Activated CD4-positive, alpha-beta T cell treated with anti-CD3 and anti-CD28 coated beads, Interleukin-2, amount 50 U/mL, for 16 hours (primary cell): ENCODE data around the gene ATP5PF.
"Not testable (repeated sequence)": the region's sequence is repeated elsewhere in the genome, so short reads cannot be mapped to it uniquely, and the experiment has no call there.

Experiments used
- DNase-seq: peaks from one replicate; pipeline ENCODE4 v3.0.0-alpha.2; 2020

ATP5PF gene, protein sequence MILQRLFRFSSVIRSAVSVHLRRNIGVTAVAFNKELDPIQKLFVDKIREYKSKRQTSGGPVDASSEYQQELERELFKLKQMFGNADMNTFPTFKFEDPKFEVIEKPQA

DNA sequence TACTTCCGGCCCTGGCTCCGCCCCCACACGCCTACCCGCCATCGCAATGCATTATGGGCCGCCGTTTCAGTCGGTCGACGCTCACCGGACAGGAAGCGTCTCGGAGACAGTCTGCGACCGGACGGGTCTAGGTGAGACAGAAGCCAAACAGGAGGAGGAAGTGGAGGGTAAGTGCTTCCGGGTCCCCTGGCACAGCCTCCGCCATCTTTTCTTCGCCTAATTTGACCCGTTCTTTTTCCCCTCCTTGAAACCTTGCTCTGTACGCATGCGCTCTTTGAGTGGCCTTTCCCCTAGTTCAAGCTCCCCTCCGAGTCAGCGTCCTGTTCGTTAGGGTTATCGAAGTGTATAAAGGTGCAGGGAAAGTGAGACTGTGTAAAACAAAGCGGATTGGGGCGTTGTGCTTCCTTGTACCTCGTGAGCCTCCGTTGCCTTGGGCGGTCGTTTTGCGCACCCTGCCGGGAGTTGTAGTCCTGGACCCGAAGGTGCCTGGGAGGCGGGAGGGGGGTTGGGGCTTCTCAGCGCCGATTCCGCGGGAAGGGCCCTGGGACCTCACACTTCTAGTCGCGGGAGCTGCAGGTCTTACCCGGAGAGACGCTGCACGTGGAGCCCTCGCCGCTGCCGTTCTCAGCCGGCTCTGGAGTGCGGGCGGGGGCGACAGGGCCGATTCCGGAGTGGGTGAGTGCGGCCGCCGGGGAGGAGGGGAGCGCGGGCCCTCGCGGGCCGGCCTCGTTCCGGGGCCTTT, at the start of gene ATP5PF, which contains the start of gene GABPA:
ATP5PF (minus strand) TSS at position 1 of the 742 bp plus-strand sequence. CDS start 5,110 bp downstream, outside the sequence.
GABPA (plus strand) TSS at position 69 of the 742 bp plus-strand sequence. CDS start 6,627 bp downstream, outside the sequence.
- DNase-seq: peak; percentile 98

DNA sequence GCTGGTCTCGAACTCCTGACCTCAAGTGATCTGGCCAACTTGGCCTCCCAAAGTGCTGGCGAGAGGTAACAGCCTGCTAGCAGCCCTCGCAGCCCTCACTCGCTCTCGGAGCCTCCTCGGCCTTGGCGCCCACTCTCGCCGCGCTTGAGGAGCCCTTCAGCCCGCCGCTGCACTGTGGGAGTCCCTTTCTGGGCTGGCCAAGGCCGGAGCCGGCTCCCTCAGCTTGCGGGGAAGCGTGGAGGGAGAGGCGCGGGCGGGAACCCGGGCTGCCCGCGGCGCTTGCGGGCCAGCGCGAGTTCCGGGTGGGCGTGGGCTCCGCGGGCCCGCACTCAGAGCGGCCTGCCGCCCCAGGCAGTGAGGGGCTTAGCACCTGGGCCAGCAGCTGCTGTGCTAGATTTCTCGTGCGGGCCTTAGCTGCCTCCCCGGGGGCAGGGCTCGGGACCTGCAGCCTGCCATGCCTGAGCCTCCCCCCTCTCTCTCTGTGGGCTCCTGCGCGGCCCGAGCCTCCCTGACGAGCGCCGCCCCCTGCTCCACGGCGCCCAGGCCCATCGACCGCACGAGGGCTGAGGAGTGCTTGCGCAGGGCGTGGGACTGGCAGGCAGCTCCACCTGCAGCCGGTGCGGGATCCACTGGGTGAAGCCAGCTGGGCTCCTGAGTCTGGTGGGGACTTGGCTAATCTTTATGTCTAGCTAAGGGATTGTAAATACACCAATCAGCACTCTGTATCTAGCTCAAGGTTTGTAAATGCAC, 43.6 kb upstream of the ATP5PF start:
- not testable (repeated sequence) for DNase-seq

GRCh38 chr21:25776440-25776839, 41.7 kb upstream of the ATP5PF start:
- no peak for DNase-seq

- DNase-seq: no peak
These were observed 38.0 kb upstream of the ATP5PF start for GRCh38 chr21:25772686-25773085.

- DNase-seq: no peak
These were observed 33.2 kb upstream of the ATP5PF start for GRCh38 chr21:25767921-25768320.

GRCh38 chr21:25764065-25764464, 29.4 kb upstream of the ATP5PF start:
- no peak for DNase-seq

DNA sequence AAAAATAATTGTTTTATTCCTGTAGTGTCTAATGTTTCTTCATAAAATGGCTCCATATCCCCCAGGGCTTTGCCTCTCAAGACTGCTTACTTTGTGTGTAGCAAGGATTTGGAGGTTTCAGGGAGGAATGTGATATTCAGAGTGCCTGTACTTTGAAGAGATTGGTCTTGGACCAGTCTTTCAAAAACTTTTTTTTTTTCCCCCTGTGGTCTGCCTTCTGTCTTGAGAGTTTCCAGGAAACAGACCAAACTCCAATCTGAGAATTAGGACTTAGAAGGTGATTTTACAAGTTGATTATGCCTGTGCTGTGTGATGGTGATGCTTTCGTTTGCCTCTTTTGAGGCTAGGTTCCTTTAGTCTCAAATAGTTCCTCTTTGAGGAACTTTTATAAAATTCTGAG, 26.0 kb upstream of the ATP5PF start:
- no peak for DNase-seq

- no peak for DNase-seq
These were observed 25.4 kb upstream of the ATP5PF start for GRCh38 chr21:25760061-25760460.

- peak; percentile 27 for DNase-seq
These were observed 24.9 kb upstream of the ATP5PF start for GRCh38 chr21:25759573-25759972.

- DNase-seq: no peak
These were observed 22.8 kb upstream of the ATP5PF start for GRCh38 chr21:25757531-25757930.

GRCh38 chr21:25756190-25756932, 21.7 kb upstream of the ATP5PF start:
- DNase-seq: no peak

GRCh38 chr21:25752416-25752815, 17.7 kb upstream of the ATP5PF start:
- DNase-seq: no peak

DNA sequence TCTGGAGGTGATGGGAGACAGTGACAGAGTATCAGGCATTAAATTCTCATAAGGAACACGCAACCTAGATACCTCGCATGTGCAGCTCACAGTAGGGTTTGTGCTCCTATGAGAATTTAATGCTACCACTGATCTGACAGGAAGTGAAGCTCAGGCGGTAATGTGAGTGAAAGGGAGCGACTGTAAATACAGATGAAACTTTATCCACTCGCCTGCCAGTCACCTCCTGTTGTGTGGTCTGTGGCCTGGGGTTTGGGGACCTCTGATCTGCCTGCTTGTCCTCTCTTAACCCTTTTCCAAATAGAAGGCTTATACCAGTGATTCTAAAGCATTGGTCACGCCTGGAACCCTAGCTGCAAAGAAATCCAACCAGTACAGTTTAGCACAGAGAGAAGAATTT, 15.4 kb upstream of the ATP5PF start:
- no peak for DNase-seq

DNA sequence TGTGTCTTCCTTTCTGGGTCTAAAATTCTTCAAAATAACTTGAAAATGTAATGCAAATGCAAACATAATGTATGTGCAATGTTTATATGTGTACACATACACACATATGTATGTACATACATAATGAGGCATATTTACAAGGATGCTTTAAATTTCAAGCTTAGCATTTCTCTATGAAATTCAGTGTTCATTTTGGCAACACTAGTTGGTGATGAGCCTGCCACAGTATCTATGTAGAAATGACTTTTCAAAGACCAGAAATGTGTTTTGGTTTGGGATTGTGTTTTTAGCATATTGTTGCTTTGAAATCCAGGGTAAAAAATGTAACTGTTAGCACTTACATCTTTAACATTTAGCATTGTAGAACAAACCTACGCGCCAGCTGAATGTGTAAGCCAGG, 10.2 kb upstream of the ATP5PF start:
- DNase-seq: no peak

DNA sequence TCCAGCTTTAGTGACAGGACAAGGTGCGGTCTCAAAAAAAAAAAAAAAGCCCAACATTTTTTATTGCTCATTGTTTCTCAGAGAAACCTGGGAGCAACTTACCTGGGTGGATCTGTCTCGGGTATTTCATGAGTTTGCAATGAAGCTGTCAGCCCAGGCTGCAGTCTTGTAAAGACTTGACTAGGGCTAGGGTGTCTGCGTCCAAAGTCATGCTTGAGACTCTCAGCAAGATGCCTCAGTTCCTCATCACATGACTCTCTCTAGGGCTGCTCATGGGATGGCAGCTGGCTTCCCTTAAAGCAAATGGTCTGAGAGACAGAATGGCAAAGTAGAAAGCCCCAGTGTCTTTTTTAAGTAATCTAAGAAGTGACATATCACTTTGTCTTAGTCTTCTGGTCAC, 8.2 kb upstream of the ATP5PF start:
- DNase-seq: no peak

- no peak for DNase-seq
These were observed 2.7 kb upstream of the ATP5PF start for GRCh38 chr21:25737421-25737820.

DNA sequence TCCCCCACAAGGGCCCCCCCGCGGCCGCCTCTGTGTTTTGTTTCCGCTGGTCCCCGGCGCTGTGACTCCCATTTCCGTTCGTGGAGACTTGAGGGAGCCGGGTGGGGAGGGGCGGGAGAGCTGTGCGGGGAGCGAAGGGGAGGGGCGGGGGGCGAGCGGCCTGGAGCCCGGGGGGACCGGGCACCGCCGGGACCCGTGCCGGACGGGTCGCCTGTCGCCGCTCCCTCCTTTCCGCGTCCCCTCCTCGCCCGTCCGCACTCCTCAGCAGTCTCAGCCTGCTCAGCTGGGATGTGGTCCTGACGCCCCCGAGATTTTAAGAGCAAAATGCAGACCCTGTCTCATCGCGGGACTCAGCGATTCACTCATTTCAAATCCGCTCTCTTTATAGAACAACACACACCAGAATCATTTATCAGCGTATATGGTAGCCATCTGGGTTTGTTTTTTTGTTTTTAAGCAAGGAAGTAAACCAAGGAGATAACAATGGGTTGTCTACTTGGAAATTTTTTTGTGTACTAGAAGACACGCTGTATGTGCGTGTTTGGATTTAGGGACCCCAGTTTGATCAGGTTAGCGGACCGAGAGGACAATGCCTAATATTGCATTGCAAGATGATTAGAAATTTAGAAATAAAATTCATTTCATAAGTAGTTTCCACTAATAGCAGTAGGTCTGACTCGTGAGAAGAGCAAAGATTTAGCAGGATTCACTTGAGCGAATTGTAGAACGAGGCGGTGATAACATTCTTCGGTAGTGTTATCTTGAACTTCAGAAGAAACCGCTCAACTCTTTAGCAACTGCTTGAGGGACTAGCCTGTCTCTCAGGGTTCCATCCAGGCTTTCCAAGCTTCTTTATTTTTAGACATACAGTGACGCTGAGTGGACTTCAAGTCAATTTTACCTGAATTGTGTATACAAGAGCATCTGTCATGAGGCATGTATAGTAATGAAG, 1.2 kb upstream of the ATP5PF start:
- peak; percentile 77 for DNase-seq

DNA sequence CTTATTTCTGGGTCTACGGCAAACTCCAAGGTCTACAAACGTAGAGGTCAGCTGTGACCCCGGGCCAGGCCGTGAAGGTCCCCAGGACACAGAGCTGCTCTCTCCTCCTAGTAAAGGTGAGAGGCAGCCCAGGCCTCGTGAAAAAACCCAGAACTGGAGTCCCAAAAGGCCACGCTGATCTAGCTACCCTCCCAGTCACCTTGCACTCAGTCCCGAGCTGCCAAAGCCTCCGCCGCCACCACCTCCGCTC, 125 bp downstream of the ATP5PF start:
- DNase-seq: no peak

DNA sequence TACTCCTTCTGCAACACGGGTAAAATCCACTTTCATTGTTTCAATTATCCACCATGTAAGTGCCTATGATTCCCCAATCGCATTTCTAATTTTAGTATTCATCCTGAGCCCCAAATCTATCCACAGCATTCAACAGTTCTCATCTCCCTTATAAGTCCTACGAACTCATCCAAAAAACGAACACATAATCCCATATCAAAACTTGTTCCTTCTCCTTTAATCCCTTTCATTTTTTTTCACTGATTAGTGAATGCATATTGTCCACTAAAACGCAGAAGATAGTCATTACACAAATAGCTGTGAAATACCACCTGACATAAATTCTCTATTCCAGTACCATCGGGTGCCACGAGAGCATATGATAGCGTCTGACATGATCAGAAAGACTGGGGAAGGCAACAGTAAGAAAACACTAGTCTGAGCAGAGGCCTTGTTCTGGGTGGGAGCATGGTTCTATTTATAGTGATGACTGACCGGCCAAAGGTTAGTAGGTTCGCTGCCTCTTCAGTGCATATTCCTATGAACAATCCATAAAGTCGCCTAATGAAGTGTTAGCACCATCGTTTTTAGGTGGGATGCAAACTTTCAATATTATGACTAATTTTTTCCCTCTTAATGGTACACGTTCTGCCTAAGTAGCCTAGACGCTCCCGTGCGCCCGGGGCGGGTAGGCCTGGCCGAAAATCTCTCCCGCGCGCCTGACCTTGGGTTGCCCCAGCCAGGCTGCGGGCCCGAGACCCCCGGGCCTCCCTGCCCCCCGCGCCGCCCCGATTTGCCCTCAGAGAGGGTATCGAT, 648 bp downstream of the ATP5PF start:
- peak; percentile 21 for DNase-seq

DNA sequence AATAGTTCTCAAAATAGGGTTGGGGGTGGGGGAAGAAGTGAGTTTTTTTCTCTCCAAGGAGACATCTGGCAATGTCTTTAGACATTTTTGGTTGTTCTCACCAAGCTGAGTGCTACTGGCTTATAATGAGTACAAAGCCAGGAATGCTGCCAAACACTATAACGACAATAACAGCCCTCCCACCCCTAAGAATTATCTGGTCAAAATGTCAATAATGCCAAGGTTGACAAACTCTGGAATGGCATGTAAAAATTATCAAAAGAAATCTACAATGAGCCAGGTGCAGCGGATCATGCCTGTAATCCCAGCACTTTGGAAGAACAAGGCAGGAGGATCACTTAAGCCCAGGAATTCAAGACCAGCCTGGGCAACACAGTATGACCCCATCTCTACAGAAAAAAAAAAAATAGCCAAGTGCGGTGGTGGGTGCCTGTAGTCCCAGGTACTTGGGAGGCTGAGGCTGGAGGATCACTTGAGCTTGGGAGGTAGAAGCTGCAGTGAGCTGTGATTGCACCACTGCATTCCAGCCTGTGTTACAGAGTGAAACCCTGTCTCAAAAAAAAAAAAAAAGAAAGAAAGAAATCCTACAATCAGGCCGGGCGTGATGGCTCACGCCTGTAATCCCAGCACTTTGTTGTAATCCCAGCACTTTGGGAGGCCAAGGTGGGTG, 2.5 kb downstream of the ATP5PF start:
- no peak for DNase-seq

DNA sequence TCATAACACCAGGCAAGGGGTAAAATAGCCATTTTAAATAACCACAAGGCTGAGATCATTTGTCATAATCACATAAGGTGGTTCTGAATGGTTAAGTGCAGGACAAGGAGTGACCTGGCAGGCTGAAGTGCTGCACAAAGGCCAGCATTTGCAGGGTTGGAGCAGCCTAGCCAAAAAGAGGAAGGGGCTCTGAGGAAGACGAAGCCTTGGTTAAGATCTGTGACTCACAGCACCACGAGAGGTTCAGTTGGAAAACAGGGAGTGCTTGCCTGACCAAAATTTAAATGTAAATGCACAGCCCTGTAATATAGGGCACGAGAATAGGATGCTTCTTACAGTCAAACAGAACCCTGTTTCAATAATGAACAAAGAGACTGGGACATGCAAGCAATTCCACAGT, 12.1 kb downstream of the ATP5PF start:
- no peak for DNase-seq
